ENCODE data around the gene IBA57.

DNA sequence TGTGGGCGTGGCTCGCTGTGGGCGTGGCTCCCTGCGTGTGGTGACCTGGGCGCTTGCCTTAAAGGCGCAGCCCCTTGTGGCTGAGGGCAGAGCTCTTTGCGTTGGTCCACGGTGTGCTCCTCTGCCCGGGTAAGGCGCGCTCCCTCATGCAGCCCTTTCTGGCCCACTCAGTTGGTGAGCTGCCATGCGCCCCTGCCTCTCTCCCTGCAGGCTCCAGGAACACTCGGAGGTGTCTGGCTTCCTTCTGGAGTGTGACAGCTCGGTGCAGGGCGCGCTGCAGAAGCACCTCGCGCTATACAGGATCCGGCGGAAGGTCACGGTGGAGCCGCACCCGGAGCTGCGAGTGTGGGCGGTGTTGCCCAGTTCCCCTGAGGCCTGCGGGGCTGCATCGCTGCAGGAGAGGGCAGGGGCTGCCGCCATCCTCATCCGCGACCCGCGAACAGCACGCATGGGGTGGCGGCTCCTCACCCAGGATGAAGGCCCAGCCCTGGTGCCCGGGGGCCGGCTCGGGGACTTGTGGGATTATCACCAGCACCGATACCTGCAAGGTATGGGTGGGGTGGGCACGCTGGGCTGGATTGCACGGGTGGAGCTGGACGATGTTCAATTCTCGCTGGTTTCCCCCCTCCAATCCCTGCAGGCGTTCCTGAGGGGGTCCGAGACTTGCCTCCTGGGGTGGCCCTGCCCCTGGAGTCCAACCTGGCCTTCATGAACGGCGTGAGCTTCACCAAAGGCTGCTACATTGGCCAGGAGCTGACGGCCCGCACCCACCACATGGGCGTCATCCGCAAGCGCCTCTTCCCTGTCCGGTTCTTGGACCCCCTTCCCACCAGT, 9.1 kb downstream of the IBA57 start:
- TF ChIP-seq, protein P1, sequence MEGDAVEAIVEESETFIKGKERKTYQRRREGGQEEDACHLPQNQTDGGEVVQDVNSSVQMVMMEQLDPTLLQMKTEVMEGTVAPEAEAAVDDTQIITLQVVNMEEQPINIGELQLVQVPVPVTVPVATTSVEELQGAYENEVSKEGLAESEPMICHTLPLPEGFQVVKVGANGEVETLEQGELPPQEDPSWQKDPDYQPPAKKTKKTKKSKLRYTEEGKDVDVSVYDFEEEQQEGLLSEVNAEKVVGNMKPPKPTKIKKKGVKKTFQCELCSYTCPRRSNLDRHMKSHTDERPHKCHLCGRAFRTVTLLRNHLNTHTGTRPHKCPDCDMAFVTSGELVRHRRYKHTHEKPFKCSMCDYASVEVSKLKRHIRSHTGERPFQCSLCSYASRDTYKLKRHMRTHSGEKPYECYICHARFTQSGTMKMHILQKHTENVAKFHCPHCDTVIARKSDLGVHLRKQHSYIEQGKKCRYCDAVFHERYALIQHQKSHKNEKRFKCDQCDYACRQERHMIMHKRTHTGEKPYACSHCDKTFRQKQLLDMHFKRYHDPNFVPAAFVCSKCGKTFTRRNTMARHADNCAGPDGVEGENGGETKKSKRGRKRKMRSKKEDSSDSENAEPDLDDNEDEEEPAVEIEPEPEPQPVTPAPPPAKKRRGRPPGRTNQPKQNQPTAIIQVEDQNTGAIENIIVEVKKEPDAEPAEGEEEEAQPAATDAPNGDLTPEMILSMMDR (IDR thresholded peaks at IDR 0.05; ENCODE audit: poor library complexity) = no peak
- TF ChIP-seq EZH2 (IDR thresholded peaks at IDR 0.05; ENCODE audit: borderline replicate concordance) (no peak), EZH2phosphoT487 (IDR thresholded peaks at IDR 0.05; ENCODE audit: low read depth, severe bottlenecking, unreplicated experiment) (no peak)
